HPDE6-E6E7 (cell line): Measurements from ENCODE around the gene NRG2.

Source experiments
- DNase-seq: peaks from one replicate; pipeline ENCODE4 v3.0.0; 2011; ENCODE audit warnings: missing footprints; ENCODE audit errors: extremely low spot score

The NRG2 gene

GRCh38 chr5:139947727-139948126 lies 95.4 kb downstream of the NRG2 start:
- no peak for DNase-seq

GRCh38 chr5:139946440-139946839 lies 96.7 kb downstream of the NRG2 start:
- no peak for DNase-seq

- no peak for DNase-seq
Measured at GRCh38 chr5:139946006-139946405, 97.1 kb downstream of the NRG2 start.

- DNase-seq: no peak
Measured at GRCh38 chr5:139942243-139942642, 100.9 kb downstream of the NRG2 start.

GRCh38 chr5:139930406-139930805 lies 112.7 kb downstream of the NRG2 start:
- DNase-seq: no peak

DNA sequence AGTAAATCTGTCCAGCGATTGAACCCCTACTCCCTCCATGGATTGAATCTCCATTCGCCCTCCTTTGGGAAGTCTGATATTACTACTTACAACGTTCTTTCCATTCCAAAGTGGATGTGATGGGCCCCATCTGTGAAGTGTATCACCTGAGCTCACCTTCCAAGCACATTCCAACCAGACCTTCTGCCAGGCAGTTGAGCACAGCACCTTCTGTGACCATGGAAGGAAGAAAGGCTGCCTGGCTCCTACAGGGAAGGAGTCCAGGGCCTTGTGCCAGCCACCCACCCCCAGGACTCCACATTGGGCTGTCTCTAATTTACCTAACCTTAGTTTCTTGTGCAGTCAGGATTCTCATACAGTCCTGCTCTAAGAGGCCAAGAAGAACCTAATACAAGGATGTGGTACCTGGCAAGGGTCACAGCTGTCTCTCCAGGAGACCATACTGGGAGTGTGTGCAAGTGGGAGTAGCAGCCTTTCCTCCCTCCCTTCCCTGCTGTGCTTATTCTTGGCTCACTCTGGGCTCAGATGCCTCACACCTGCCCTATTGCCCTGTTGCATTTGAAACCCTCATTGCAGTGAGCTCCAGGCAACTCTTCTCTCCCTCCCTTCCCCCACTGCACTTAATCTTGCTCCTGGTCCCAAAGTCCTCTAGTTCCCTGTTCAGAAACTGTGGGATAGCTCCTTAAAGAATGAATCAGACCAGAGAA lies 116.1 kb downstream of the NRG2 start:
- no peak for DNase-seq

GRCh38 chr5:139925650-139926640 lies 117.2 kb downstream of the NRG2 start:
- DNase-seq: no peak

GRCh38 chr5:139925216-139925562 lies 117.9 kb downstream of the NRG2 start:
- DNase-seq: no peak

- no peak for DNase-seq
Measured at GRCh38 chr5:139924294-139925215, 118.5 kb downstream of the NRG2 start.

GRCh38 chr5:139919308-139919707 lies 123.8 kb downstream of the NRG2 start:
- DNase-seq: no peak

DNA sequence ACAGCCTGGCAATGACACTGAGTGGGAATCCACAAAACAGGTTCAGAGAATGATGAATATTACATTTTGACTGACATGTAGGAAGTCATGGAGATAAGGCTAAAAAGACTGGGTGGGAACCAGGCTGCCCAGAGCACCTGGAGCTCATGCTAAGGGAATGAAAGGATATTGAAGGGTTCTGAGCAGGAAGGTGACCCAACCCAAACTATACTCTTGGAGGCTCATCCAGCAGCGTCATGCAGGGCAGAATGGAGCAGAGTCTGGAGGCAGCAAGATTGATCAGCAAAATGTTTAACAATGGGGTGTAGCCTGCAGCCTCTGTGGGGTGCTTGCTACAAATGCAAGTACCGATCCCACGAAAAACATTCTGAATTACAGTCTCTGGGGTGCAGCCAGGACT lies 127.3 kb downstream of the NRG2 start:
- DNase-seq: no peak

- no peak for DNase-seq
Measured at GRCh38 chr5:139915266-139915665, 127.8 kb downstream of the NRG2 start.

DNA sequence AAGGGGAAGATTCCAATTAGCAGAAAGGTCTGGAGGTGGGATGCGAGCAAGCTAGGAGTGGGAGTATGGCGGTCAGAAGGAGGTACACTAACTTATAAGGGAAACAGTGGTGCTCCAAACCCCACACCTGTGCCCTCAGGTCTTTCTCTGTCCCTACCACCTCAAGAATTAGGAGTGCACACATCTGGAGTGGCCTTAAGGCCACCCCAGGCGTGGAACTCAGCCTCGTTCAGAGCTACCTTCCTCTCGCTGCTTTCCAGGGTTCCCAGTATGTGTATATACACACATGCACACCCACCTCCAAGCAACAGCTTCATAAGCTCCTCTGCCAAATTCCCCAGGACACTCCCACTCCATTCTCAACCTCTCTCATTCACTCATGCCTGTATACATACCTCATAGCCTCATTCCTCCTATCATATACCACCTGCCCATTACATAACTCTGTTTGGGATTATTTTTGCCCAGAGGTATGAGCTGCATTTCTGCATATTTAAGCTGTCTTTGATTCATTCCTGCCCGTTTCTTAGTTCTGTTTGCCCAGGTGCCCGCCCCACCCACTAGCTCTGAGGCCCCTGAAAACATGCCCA lies 128.8 kb downstream of the NRG2 start:
- no peak for DNase-seq

DNA sequence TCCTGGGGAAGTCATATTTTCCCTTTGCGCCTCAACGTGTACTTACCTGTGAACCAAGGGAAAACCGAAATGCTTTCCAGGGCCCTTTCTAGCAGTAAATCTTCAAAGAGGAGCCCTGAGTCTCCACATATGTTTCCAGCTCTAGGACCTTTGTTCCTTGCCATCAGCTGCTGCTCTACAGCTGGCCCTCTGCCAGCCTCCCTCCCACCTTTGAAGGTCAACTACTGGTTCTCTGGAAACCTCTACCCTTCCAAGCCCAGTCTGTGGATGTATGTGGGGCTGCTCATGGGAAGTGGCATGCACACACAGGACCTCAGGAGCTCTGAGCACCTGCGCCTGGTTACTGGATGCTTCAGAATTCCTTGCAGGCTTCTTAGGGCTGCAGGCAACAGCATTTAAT lies 130.3 kb downstream of the NRG2 start:
- no peak for DNase-seq

DNA sequence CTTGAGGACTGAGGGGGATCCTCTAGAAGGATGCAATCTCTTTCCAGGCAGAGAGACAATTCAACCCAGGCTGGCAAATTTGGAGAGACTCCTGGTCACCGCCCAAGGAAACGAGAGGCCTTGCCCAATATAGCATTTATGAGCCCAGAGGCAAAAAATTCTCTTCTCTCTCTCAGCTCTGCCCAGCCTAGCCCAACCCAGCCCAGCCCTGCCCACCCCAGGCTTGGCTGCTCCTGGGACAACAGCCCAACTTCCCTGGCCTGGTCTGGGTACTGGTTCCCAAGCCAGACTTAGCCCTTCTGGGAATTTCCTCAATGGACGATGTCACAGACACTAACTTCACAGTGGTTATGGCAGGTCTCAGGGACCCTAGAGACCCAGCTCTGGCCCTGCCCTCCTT lies 130.9 kb downstream of the NRG2 start:
- DNase-seq: no peak

- DNase-seq: peak; percentile 33
Measured at GRCh38 chr5:139911425-139912120, 131.5 kb downstream of the NRG2 start.

- no peak for DNase-seq
Measured at GRCh38 chr5:139910901-139911300, 132.2 kb downstream of the NRG2 start.

- DNase-seq: no peak
Measured at GRCh38 chr5:139910036-139910435, 133.1 kb downstream of the NRG2 start.

GRCh38 chr5:139908749-139909148 lies 134.3 kb downstream of the NRG2 start:
- no peak for DNase-seq

GRCh38 chr5:139906661-139907060 lies 136.4 kb downstream of the NRG2 start:
- DNase-seq: no peak
